GM19351 (cell line): Measurements from ENCODE around the gene SNX8.

ENCODE experiments used
- ATAC-seq: cut with Tn5 transposase; IDR thresholded peaks from one replicate; pipeline ENCODE4 v1.9.1; 2021; ENCODE audit warnings: mild to moderate bottlenecking, moderate library complexity; ENCODE audit not compliant: unreplicated experiment

Gene SNX8

DNA sequence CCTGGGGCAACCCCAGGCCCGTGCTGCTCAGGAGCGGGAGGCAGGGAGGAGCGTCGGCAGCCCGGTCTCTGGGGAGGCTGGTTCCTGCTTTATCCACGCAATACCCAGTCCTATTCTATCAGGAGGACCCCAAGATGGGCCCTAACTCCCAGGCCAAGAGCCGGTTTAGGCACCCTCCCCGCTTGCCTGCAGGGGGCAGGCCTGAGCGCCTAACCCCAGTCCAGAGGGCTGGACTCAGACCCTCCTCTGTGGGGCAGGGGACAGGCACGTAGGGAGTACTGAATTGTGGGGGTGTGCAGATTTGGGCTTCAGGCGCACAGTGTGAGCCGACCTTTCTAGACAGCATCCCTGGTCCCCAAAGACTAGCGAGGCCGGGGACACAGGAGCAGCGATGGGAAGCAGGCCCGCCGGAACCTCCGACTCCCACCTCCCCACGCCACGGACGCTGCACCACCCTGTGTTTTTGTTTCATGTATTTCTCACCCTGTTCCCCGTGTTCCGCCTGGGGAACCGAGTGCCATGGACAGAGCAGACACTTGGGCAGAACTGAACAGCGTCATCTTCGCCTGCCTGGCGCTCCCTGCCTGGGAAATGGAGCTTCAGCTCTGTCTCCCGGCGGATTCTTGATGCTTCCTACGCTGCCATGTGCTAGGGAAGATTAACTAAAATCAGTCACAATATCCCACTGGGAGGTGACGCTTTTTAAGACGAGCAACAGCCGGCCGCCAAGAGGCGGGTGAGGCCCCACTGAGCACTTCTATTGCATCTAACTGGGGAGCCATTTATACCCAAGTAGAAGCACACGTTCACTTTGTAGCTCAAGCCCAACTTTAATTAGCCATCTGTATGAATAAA, 66.9 kb downstream of the SNX8 start:
- no peak for ATAC-seq

DNA sequence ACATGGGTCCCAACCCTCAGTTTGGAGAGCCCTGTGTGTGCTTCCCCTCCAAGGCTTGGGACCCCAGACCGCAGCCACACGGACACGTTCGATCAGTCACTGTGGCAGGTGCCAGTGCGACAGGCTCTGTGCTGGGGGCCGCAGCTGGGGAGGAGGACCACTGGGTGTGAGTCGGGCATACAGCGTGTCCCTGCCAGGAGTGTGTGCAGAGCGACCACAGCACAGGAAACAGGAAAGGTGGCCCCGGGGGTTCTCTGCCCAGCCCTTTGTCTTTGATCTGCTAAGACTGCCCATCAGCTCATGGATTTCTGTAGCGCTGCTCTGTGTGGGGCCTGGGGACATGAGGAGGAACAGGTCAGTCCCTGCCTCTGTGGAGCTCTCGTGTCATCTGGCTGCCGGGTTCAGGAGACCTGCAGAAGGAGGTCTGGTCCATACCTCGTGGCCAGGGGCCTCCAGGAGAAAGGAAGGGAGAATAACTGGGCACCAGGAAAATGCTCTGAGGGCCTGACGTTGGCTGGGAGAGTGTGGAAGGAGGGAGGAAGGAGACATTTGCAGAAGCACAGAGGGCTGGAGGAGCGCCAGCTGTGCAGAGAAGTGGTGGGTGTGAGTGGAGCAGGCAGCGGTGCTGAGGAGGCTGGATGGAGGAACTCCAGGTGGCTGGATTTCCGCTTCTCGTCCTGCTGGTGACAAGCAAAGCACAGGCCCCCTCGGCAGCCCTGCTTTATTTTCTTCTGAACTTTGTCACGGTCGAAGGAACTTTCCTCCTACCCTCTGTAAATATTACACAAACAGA, 68.2 kb downstream of the SNX8 start:
- ATAC-seq: no peak

- no peak for ATAC-seq
These were observed 69.7 kb downstream of the SNX8 start for GRCh38 chr7:2244404-2244995.

DNA sequence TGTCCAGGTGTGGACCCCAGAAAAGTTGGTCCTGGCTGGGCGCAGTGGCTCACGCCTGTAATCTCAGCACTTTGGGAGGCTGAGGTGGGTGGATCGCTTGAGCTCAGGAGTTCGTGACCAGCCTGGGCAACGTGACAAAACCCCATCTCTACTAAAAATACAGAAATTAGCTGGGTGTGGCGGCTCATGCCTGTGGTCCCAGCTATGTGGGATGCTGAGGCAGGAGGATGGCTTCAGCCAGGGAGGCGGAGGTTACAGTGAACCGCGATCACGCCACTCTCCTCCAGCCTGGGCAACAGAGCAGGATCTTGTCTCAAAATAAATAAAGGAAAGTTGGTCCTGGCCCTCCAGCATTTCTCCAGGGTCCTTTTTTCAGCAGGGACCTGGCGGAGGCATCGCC, 70.8 kb downstream of the SNX8 start:
- ATAC-seq: no peak

GRCh38 chr7:2242541-2243429, 71.5 kb downstream of the SNX8 start:
- ATAC-seq: peak; percentile 40

GRCh38 chr7:2241580-2242540, 72.4 kb downstream of the SNX8 start, which contains the start of the genes MRM2 and NUDT1:
TSS of gene MRM2 (minus strand) at chr7:2242205. CDS start at chr7:2242169, 36 bp downstream.
TSS of gene NUDT1 (plus strand) at chr7:2242226. CDS start at chr7:2244575, 2,349 bp downstream.
- peak; percentile 63 for ATAC-seq

DNA sequence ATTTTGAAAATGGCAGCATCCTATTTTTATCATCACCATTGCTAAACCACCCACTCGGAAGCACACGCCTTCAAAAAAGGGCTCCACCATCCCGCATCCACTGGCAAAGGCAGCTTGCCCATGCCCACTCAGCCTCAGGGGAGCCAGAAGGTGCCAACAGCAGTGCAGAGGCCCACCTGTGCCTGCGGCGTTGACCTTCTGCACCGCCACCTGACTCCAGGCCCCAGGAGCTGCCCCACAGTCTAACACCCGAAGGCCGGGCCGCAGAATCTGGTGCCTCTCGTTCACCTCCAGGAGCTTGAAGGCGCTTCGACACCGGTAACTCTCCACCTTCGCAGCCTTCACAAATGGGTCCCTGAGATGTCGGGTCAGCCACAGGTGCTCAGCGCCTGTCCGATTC, 75.0 kb downstream of the SNX8 start:
- no peak for ATAC-seq

GRCh38 chr7:2237109-2237602, 77.1 kb downstream of the SNX8 start:
- peak; percentile 74 for ATAC-seq

DNA sequence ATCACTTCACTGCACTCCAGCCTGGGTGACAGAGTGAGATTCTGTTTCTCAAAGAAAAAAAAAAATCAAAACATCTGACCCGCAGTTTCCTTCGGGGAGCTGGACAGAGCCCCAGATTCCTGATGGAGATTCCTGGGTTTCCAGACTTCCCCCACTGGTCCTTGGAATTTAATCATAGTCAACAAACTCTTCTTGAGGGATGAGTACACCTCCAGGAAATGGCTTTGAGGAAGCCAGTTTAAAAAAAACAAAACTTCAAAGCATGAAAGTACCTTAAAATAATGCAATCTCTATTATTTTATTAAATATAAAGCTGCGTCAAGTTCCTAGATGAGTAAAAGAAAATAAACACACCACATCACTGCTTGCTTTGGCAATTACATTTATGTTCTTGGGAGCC, 80.3 kb downstream of the SNX8 start:
- ATAC-seq: no peak

GRCh38 chr7:2232766-2233520, 81.3 kb downstream of the SNX8 start, which contains the start of gene MAD1L1:
TSS of gene MAD1L1 (minus strand) at chr7:2232945. CDS start at chr7:2230133, 2,812 bp downstream.
- peak; percentile 68 for ATAC-seq

DNA sequence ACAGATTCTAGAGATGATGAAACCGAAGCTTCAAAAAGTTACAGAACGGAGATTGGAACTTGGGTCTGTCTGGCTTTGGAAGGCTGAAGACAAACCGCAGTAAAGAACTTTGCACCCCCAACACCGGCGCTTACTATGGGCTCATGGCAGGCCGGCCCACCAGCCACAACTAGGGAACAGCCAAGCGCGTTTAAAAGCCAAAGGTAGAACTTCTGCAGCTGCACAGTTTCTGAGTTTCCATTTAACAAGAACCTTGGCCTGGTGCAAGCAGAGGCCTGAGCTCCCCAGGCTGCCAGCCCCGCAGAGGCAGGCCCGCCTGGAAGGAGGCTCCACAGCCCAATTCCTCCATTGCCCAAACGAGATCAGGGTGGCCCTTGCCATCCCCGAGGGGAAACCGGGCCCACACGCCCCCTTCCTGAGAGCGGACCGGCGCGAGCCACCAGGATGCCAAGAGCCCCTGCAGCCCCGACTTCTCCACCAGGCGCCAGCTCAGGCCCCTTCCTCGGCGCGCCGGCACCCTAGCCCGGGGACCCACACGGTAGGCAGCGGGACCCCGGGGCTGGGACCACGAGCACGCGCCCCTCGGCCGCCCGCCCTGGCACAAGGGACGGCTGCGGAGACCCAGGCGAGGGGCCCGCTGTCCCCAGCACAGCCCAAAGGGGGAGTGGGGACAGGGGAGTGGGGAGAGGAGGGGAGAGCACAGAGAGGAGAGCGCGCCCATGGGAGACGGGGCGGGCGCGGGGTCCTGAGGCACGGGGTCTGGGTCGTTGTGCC, 82.1 kb downstream of the SNX8 start:
- peak; percentile 34 for ATAC-seq

DNA sequence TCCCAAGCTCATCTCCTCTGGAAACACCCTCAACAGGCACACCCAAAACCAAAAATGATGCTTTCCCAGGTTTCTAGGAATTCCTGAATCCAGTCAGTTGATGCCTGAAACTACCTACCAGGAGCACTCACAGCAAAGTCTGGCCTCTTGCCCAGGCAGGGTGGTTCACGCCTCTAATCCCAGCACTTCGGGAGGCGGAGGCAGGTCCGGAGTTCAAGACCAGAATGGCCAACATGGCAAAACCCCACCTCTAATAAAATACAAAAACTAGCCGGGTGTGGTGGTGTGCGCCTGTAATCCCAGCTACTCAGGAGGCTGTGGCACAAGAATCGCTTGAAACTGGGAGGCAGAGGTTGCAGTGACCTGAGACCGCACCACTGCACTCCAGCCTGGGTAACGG, 83.4 kb downstream of the SNX8 start:
- no peak for ATAC-seq

DNA sequence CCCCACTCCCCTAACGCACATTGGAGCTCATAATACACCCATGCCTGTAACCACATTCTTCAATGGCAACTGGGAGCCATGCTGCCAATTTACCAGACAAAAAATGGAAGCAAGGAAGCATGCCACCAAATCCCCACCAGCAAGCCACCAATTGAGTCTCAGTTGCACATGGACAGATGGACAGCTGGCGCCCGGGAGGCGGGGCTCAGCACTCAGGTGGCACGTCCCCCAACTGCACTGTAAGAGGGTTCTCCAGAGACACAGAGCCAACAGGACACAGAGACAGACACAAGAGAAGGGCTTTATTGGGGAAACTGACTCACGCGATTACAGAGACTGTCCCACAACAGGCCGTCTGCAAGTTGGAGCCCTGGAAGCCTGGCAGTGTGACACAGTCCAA, 84.0 kb downstream of the SNX8 start:
- no peak for ATAC-seq

DNA sequence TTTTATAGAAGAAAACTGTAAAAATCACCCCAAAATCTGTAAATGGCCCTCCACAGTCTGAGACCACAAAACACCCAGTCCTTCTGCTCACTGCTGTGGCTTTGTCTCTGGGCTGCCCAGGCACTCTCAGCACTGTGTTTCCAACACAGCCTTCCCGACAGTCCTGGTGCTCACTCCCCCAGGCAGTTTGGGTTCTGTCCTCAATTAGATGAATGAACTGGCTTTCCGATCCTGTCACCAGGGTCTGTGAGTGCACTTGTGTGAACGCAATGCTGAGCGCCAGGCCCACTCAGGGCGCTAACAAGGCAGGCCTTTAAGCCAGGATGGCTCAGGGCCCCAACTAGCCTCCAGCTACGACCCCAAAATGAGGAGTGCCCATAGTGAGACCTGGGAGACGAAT, 84.8 kb downstream of the SNX8 start:
- ATAC-seq: no peak

- ATAC-seq: no peak
These were observed 85.3 kb downstream of the SNX8 start for GRCh38 chr7:2228921-2229320.

- no peak for ATAC-seq
These were observed 86.5 kb downstream of the SNX8 start for GRCh38 chr7:2227699-2228098.

DNA sequence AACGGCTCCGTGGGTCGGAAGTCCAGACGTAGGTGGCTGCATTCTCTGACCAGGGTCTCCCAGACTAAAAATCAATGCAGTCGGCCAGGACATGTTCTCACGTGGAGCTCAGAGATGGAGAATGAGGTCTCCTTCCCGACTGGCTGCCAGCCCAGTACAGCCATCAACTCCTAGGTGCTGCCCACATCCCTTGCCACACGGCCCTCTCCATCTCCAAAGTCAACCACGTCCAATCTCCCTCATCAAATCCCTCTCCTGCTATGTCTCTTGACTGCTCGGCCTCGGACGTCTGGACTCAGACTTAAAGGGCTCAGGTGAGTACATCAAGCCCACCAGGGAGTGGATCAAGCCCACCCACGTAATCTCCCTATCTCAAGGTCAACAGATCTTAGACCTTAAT, 88.4 kb downstream of the SNX8 start:
- ATAC-seq: no peak

GRCh38 chr7:2225336-2225735, 88.9 kb downstream of the SNX8 start:
- ATAC-seq: no peak
